ENCODE data around the gene CYP2A6. TPM values are rescaled to one million over a fixed set of nuclear protein-coding genes. Genes with fewer than 3 reads are reported as not detected.

The CYP2A6 gene
- total and polyA plus RNA-seq, 4 donors: 0.09 to 1,020 (median 59.6) TPM

DNA sequence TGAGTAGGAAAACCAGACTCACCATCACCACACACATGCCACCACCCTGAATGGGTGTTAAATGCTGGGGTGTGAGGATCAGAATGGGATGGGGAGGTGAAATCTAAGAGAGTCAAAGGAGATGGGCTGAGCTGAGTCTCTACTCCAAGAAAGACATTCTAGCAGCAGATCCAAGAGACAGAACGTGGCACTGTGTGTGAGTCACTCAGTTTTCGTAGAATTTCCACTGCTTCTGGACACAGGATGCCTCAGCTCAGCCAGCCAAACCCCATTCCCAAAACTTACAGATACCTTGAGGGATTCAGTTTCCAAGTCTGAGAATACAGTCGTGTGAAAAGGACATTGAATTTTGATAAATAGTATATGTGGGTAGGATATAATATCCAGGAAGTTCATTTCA is 39.1 kb upstream of the CYP2A6 start:
- 79% methylated on average over 3 of the region's 3 CpGs for WGBS
- Histone ChIP-seq H3K9ac (ENCODE audit: low read depth in 1 of 2, low read length in 2 of 2) (no peak overlapping the region), H3K27me3 (ENCODE audit: control insufficient read depth in 4 of 4, insufficient read depth in 4 of 4, low read length in 3 of 4) (no peaks in the 10 kb centered on the region), H3K9me3 (ENCODE audit: control insufficient read depth in 4 of 4, low read length in 3 of 4) (no peaks in the 10 kb centered on the region), H3K36me3 (ENCODE audit: control insufficient read depth in 4 of 4, insufficient read depth in 3 of 4, low read depth in 1 of 4, low read length in 3 of 4) (no peaks in the 10 kb centered on the region), H3K4me1 (ENCODE audit: control insufficient read depth in 4 of 4, insufficient read depth in 4 of 4, low read length in 3 of 4) (peaks cover 0 to 1% (median 0%) of the 10 kb centered on the region in 4 donors), H3K4me3 (ENCODE audit: low read depth in 1 of 3, low read length in 3 of 3) (no peak overlapping the region), H3K27ac (ENCODE audit: low read depth in 1 of 2, low read length in 2 of 2) (no peak overlapping the region)
- no peak for DNase-seq (ENCODE audit: low spot score)
- TF ChIP-seq, protein P1, sequence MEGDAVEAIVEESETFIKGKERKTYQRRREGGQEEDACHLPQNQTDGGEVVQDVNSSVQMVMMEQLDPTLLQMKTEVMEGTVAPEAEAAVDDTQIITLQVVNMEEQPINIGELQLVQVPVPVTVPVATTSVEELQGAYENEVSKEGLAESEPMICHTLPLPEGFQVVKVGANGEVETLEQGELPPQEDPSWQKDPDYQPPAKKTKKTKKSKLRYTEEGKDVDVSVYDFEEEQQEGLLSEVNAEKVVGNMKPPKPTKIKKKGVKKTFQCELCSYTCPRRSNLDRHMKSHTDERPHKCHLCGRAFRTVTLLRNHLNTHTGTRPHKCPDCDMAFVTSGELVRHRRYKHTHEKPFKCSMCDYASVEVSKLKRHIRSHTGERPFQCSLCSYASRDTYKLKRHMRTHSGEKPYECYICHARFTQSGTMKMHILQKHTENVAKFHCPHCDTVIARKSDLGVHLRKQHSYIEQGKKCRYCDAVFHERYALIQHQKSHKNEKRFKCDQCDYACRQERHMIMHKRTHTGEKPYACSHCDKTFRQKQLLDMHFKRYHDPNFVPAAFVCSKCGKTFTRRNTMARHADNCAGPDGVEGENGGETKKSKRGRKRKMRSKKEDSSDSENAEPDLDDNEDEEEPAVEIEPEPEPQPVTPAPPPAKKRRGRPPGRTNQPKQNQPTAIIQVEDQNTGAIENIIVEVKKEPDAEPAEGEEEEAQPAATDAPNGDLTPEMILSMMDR (IDR thresholded peaks at IDR 0.05; ENCODE audit: low read depth, low read length, missing input control): no peak
- no peak for TF ChIP-seq ATF3 (IDR thresholded peaks at IDR 0.05)
- no peak for TF ChIP-seq REST (IDR thresholded peaks at IDR 0.05)
- no peak for TF ChIP-seq YY1 (IDR thresholded peaks at IDR 0.05)
- TF ChIP-seq TAF1 (conservative IDR thresholded peaks at IDR 0.05): no peak
- no peak for TF ChIP-seq NR2F2 (IDR thresholded peaks at IDR 0.05)
- no peak for TF ChIP-seq MAX (IDR thresholded peaks at IDR 0.05)
- TF ChIP-seq RXRA (IDR thresholded peaks at IDR 0.05): no peak
- TF ChIP-seq EGR1 (IDR thresholded peaks at IDR 0.05; ENCODE audit: low read depth in 2 of 2): no peak
- no peak for TF ChIP-seq HNF4G (IDR thresholded peaks at IDR 0.05)

DNA sequence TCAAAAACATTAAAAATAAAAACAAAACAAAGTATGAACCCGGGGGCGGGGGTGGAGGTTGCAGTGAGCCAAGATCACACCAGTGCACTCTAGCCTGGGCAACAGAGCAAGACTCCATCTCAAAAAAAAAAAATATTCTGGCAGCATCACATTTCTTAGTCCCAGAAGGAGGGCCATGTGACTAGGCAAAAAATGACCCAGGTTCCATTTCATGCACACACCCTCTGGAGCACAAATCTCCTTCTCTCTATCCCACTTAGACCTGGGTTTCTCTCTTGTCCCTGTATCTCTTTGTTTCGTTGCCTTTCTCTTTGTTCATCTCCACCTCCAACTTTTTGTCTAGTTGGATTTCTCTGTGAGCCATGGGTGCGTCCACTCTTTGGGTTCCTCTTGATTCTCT is 37.9 kb upstream of the CYP2A6 start:
- TF ChIP-seq FOXA2 (IDR thresholded peaks at IDR 0.05): no peak
- TF ChIP-seq EGR1 (IDR thresholded peaks at IDR 0.05; ENCODE audit: low read depth in 2 of 2): no peak
- no peak for TF ChIP-seq GABPA (IDR thresholded peaks at IDR 0.05 in 1 of 2, conservative IDR thresholded peaks at IDR 0.05 in 1 of 2)
- TF ChIP-seq, protein P1 (IDR thresholded peaks at IDR 0.05; ENCODE audit: low read depth, low read length, missing input control): no peak
- no peak for TF ChIP-seq TAF1 (conservative IDR thresholded peaks at IDR 0.05)
- 92% methylated on average over 4 of the region's 4 CpGs for WGBS
- DNase-seq (ENCODE audit: low spot score): no peak
- H3K4me1 ChIP-seq (ENCODE audit: control insufficient read depth in 4 of 4, insufficient read depth in 4 of 4, low read length in 3 of 4): peaks cover 0 to 1% (median 0%) of the 10 kb centered on the region in 4 donors
- no peaks in the 10 kb centered on the region for H3K27me3 ChIP-seq (ENCODE audit: control insufficient read depth in 4 of 4, insufficient read depth in 4 of 4, low read length in 3 of 4)
- H3K36me3 ChIP-seq (ENCODE audit: control insufficient read depth in 4 of 4, insufficient read depth in 3 of 4, low read depth in 1 of 4, low read length in 3 of 4): no peaks in the 10 kb centered on the region
- no peak overlapping the region for H3K27ac ChIP-seq (ENCODE audit: low read depth in 1 of 2, low read length in 2 of 2)
- no peaks in the 10 kb centered on the region for H3K9me3 ChIP-seq (ENCODE audit: control insufficient read depth in 4 of 4, low read length in 3 of 4)
- no peak overlapping the region for H3K4me3 ChIP-seq (ENCODE audit: low read depth in 1 of 3, low read length in 3 of 3)
- H3K9ac ChIP-seq (ENCODE audit: low read depth in 1 of 2, low read length in 2 of 2): no peak overlapping the region
